HG03280 (cell line): ENCODE measurements around the gene PHC2.

ENCODE experiments used
- ATAC-seq: cut with Tn5 transposase; IDR thresholded peaks from one replicate; pipeline ENCODE4 v1.9.1; 2021; ENCODE audit warnings: mild to moderate bottlenecking, moderate library complexity; ENCODE audit not compliant: unreplicated experiment

The PHC2 gene

DNA sequence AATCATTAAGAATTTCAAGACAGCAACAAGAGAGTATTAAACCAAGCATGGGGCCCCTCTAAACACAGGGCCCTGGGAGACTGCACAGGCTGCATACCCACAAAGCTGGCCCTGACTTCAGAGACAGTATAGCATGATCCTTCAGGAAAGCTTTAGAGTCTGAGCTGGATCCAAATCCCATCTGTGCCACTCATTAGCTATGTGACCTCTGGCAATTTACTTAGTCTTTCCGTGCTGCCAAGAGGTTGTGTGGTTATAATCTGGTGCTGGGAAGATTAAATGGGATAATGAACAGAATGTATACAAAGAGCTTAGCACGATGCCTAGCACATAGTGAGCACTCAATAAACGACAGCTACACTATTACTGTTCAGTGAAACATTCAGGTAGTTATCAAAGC lies 4.0 kb downstream of the PHC2 start:
- ATAC-seq = no peak

DNA sequence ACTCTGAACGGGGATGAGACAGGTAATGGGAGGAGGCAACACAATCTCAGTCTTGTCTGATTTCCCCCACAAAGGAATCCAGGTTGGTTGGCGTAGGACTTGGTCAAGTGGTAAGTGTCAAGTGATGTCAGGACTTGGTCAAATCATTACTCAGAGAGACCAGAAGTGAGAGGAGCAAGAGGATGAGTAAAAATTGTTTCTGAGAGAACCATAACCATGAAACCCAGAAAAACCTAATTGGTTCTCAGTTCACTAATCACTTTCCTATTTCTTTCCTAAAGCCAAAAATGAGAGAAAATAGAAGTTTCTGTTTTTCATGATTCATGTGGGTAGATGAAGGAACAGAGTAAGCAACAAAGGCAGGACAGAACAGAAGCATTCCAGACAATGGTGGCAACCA lies 5.0 kb downstream of the PHC2 start:
- no peak for ATAC-seq

DNA sequence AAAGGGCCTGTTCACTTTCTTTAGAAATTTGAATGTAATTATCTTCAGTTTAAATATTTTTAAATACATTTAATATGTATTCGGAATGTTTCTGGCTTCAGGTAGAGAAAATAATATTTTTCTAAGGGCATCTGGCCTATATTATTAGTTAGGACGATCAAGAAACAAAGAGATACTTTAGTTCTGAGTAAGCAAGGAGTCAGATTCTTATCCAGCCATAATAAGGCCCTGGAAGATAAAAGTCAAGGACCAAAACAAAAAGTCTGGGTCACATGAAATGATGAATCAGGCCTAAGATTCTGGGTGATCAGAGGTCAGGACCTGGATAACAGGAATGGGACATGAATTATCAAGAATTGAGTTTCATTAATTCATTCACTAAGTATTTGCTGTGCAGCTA lies 6.3 kb downstream of the PHC2 start:
- ATAC-seq = no peak

DNA sequence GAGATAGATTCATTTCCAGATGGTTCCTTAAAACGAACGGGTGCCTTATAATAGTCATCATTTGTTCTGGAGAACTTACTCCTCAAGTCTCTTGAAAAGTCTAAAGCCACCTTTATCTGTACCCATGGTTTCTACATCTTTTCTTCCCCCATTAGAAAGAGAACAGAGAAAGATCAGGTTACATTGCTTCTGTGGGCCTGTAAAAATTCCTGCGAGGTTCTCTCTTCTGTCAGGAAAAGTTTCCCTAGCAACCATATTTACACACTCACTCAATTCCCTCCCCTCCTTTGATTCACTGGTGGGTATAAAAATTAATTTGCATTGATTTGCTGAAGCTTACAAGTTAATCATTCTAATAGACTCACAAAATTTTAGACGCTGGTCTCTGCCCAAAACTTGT lies 6.7 kb downstream of the PHC2 start:
- no peak for ATAC-seq

DNA sequence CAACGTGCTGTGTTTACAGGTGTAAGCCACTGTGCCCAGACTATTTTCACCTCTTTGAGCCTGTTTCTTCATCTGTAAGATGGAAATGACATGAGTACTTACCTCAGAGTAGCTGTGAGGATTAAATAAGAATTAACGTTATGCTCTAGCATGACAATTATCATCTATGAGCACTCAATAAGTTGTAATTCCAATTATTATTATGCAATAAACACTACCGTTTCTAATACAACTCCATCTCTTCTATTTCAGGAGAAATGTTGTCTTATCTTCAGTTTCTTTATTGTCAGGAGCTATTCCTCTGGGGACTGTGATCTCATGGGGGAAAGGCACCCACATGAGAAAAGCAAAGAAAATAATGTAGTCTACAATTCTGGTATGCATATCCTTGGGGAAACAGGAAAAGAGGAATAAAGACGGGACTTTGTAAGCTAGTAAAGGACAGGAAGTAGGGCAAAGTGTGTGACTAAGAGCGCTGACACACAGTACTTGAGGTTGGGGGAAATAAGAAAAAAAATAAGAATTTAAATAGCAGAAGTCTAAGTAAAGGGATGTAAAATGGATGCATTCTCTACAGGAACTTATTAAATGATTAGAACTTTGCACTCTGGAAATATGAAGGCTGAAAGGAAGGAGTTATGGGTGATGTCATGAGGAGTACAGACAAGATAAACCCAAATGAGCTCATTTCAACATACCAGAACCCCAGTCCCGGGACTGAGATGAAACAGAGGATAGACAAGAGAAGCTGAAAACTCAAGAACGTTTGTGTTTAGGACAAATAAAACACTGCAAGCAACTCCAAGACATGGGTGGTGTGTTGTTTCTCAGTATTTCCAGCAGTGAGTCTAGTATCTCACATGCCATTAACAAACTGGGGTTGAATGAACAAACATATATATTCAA lies 9.8 kb downstream of the PHC2 start:
- ATAC-seq = no peak

DNA sequence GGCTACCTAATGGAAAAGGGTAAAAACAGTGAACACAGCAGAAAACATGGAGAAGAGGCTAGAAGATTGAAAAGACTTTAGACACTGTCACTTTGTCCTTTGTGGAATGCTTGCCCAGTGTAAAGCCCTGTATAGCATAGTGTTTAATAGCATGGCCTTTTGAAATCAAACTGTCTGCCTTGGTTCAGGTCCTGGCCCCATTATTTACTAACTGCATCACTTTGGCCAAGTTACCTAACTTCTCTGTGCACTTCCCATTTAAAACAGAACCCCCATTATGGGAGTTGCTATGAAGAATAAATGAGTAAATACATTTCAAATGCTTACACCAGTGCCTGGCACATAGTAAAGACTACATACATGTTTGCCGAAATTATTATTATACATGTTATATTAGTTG lies 12.1 kb downstream of the PHC2 start:
- ATAC-seq = no peak

DNA sequence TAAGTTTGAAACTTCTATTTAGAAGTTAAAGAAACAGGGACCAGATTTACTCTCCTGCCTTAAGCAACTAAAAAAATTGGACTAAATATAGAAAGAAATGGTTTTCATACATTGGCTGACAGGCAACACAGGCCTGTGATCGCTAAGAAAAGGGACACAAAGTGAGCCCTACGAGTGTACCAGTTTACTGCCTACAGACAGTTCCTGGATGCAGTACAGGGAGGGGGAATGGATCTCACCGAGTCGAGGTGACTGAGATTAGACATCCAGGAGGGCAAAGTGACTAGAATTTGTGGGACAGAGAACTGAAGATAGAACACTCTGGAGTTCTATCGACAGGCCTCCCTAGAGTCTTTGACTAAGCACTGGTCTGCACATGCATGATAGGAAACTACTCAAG lies 16.0 kb downstream of the PHC2 start:
- ATAC-seq = no peak

DNA sequence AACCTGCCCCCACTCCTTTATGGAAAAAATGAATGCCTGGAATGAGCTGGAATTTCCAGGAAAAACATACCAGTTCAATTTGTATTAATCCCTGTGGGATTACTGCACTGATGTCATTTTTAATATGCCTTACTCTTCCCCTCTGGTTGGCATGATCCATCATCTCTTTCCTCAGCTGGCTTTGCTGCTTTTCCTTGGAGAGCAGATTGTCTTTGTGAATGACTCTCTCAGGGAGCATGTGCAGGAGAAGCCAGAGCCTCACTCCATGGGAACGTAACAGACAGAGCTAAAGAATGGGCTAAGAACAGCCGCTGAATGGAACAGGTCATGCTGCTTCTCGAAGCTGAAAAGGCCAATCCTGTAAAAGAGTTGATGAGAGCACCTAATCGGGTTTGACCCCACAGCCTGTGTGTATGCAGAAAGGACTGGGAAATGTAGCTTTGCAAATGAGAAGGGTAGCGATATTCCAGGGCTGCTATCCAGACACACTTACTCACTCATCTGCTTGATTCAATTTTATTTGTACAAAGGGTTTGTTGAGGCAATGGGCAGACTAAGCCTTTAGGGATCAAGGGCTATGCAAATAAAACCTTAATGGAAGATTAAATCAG lies 20.7 kb downstream of the PHC2 start:
- no peak for ATAC-seq

DNA sequence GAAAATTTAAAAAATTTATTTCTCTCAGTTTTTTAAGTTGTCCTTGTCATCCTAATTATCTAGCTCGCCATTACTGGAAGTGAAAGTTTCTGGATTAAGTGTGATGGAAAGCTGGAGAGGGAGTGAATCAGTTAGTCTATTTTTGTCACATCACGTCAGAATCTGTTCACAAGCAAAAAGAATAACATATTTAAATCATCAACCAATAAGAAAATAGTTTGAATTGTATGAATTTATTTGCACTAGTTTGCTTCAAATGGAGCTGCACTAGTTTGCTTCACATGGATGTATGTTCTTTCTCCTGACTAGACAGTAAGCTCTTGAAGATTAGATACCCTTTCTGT lies 22.8 kb downstream of the PHC2 start:
- no peak for ATAC-seq

DNA sequence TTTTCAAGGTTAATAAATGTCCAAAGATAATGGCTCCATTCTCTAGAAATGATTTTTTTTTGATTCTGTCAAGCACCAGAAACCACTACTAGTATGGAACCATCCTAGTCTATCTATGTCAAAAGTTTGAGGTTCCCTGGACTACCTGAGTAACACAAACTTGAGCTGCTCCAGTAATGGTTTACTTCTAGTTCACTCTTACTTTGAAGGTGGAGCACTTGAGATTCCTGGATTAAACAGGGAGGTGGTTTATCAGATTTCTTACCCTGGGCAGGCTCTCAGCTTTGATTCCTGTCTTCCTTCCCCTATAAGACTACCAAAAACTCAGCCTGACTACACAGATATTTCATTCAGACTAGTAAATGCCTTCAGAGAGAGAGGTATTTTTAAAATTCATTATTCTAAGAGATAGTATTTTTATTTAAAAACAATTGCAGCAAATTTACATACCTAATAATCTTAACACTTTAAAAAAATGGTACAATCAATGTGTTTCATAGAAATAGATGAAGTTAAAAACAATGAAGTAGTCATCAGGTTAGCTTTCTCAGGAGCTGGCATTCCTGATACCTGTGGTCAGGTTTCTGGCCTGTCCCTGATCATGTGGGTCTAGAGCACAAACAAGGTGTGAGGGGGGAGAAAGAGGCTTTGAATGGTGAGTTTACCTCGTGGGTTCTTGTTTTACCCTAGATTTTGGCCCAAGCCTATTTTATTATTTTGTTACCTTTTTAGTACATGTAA lies 23.4 kb downstream of the PHC2 start:
- no peak for ATAC-seq

DNA sequence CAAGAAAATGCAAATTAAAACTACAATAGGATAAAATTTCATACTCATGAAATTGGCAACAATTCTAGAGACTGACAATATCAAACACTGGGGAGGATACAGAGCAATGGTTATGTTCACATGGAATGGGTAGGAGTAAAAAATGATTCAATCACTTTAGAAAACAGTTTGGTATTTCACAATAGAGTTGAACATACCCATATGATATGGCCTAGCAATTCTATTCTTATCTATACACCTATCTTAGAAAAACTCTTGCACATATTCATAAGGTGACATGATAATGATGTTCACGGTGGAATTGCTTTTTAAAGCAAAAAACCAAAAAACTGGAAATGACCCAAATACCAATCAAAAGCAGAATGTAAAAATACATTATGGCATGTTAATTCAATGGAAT lies 28.7 kb downstream of the PHC2 start:
- no peak for ATAC-seq

DNA sequence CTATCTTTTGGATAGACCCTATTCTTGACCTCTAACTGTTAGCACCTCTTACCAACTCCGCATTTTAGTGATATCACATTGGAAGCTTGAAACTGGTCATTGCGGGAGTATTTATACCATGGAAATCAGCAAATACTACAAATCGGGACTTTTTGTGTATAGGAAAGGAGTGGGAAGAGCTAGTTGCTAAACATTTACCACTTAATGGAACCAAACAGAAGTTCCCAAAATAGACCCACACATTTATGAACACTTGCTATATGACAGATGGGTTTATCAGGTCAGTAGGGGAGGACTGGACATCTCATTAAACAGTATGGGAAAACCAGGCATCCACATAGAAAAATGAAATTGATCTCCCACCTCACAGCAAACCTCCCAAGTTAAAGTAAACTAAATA lies 29.4 kb downstream of the PHC2 start:
- ATAC-seq = no peak

DNA sequence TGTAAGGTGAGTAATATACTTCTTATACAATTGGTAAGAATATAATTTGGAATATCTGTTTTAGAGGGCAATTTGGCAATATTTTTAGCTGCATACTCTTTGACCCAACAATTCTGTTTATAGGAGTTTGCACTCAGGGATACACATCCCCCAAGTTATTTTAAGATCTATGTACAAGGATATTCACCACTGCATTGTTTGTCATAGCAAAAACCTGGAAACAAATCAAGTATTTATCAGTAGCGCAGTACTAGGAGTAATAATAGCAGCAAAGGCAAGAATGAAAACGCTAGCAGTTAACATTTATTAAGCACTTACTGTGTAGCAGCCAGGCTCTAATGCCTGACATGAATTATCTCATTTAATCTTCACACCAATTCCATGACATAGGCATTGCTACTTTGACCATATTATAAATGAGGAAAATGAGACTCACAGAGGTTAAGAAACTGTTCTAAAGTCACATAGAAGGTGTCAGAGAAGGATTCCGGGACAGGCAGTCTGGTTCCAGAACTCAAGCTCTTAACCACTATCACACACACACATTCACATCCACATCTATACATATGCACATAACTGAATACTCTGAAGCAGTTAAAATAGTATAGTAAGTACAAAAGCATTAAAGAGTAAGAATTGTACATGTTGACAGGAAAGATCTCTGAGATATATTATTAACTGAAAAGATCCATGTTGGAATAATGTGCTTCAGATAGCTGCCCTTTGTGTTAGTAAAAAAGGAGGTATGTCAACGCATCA lies 30.6 kb downstream of the PHC2 start:
- no peak for ATAC-seq

DNA sequence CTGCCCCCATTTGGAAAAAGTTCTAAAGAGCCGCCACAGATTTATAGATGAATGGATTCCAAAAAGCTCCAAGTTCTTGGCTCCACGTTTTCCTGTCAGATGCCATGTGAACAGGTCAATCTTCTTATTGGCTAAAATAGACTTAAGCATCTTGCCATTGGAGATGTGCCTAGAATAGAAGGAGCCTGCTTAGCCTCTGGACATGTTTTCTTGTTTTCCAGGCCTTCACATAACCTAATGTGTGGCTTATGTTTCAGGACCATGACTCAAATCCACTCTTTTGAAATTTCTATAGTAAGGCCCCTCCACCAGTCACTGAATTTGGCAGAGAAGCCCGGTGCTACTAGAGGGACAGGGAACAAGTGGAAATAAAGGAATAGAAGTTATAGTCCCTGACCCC lies 31.5 kb downstream of the PHC2 start:
- ATAC-seq = no peak

DNA sequence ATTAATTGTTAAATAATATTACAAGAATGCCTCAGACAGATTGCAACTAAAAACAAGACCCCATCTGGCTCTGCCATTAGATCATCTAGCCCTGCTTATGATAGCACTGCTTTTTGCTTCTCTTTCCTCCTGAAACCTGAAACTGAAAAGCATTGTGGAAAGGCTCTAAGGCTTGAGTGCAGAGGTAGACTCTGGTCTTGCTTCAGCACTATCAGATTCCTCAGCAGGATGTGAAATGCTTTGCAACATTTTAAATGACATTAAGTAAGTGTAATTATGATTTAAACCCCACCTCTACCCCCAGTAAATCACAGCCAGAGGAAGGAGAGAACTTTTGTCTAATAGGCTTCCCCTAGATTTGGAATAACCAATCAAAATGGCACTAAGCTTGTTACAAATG lies 32.9 kb downstream of the PHC2 start:
- ATAC-seq = no peak

DNA sequence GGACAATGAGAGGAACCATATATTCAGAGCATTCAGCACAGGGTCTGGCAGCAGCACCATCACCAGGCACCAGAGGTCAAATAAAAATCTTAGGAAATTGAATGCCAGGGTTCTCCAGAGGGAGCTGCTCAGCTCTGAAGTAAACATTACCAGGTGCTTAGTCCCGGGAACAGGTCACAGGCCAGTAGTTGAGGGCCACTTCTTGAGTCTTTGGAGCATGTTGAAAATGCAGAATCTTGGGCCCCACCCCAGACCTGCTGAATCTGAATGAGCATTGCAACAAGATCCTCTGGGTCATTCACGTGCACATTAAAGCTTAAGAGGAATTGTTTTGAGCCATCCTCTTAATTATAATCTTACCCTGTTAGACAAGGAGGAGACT lies 33.8 kb downstream of the PHC2 start:
- no peak for ATAC-seq

DNA sequence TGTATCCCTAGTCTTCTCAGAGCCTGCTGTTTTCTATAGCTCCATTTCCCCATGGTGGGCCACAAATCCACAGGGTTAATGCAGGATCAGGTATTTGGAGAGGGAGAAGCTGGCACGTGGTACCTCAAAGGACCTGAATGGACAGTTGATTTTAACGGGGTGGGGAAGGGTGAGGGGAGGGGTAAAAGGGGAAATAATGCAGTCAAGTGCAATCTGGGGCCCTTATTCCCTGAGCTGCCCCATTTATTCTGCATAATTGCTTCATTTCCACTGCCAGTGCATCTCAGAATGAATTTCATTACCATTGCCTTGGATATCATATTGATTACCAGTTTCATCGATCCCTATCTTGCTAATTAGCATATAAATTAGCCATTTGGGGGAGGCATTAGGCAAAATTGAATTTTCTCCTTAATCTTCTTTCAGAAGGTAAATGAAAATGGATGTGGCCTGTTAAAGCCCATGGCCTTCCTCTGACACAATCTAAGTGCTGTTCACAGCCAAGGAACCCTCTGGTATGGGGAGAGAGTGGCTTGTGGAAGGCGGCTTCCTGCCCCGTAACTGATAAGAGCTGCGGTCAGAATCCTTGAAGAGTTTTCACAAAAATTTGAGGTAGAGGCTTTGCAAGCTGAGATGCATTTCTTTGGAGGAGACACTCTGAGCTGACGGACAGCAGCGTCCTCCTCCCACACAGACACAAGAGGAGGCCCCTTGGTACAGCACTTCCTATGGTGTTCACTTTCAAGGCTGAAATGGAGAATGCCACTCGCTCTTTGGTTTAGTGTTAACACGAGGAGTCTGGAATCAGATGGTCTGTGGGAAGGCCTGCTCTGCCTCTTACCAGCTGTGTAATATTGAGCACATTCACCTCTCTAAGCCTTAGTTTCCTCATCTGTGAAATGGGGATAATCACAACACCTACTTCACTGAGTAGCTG lies 34.4 kb downstream of the PHC2 start:
- ATAC-seq = no peak

DNA sequence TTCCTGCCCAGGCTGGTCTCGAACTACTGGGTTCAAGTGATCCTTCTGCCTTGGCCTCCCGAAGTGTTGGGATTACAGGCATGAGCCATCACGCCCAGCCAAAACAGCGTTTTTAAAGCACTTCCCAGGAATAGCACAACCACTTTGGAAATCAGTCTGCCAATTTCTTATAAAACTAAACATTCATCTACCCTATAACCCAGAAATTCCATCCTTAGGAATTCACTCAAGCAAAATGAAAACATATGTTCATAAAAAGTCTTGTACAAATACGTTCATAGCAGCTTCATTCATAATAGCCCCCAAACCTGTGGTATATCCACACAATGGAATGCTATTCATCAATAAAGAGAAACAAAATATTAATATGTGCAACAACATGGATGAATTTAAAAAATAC lies 36.1 kb downstream of the PHC2 start:
- ATAC-seq = no peak

DNA sequence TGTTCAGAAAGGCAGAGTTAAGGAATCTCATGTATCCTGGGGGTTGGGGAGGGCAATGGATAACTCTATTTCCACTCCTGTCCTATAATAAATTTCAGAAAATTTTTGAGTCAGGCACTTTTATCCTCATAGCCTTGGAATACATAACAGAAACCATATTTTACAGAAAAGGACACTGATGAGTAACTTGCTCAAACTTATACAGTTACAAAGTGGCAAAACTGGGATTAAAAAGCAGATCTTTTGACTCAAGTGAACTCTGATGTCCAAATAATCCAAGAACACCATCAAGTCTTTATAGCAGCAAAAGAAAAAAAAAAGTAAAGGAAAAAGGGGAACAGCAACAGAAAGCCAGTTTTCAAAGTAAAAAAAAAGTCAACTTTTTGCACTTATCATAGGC lies 36.9 kb downstream of the PHC2 start:
- ATAC-seq = no peak

DNA sequence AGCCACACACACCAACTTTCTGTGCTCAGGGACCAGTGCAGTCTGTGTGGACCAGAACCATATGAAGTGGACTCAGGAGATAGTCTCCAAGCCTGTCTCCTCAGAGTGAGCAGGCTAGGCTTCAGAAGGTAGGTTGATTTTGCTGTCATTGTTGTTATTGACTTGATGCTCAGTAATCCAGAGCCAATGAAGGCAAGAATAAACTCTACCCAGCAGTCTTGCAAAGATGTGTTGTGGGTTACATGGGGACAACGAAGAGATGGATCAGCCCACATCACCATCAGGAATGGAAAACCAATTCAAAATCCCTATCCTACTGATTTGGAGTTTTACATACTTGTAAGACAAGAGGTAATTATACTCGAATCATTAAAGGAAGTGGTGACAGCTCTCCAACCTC lies 37.4 kb downstream of the PHC2 start:
- no peak for ATAC-seq
